ENCODE measurements around the gene CHMP2A.

Gene CHMP2A

GRCh38 chr19:58538257-58539168 lies 16.4 kb downstream of the CHMP2A start:
- H3K4me1 ChIP-seq: peaks cover 22 to 45% (median 34%) of the 10 kb centered on the region in 10 experiments
- peak overlapping the region; percentile 50 to 70 (median 57) for H3K4me3 ChIP-seq
- no peaks in the 10 kb centered on the region for H3K36me3 ChIP-seq
- H4K20me1 ChIP-seq: no peaks in the 10 kb centered on the region
- no peak for TF ChIP-seq Cebpa-rat (IDR thresholded peaks at IDR 0.05)
- peak overlapping the region; percentile 71 to 88 (median 83) for H3K9ac ChIP-seq
- H3K9me3 ChIP-seq (replicated peaks in 1 of 11): no peaks in the 10 kb centered on the region
- peak overlapping the region; percentile 60 to 97 (median 90) for H3K27ac ChIP-seq
- peak overlapping the region; percentile 81 to 99 (median 96) for H3K4me2 ChIP-seq
- no peaks in the 10 kb centered on the region for H3K27me3 ChIP-seq

GRCh38 chr19:58536852-58537798 lies 17.8 kb downstream of the CHMP2A start:
- H3K9me3 ChIP-seq (replicated peaks in 1 of 11): no peaks in the 10 kb centered on the region
- peak overlapping the region in 9 of 11 experiments; percentile 78 to 97 (median 91); a peak in 17 of 22 replicates for H3K27ac ChIP-seq
- no peaks in the 10 kb centered on the region for H3K36me3 ChIP-seq
- peak overlapping the region in 2 of 10 experiments; percentile 54 to 59; a peak in 2 of 20 replicates for H3K4me3 ChIP-seq
- peak overlapping the region in 9 of 11 experiments; percentile 71 to 88 (median 83); a peak in 13 of 22 replicates for H3K9ac ChIP-seq
- H4K20me1 ChIP-seq: no peaks in the 10 kb centered on the region
- TF ChIP-seq Cebpa-rat (IDR thresholded peaks at IDR 0.05): no peak
- H3K4me1 ChIP-seq: peaks cover 16 to 32% (median 25%) of the 10 kb centered on the region in 10 experiments
- H3K4me2 ChIP-seq: peak overlapping the region; percentile 81 to 99 (median 96)
- no peaks in the 10 kb centered on the region for H3K27me3 ChIP-seq

GRCh38 chr19:58535857-58536256 lies 19.0 kb downstream of the CHMP2A start:
- no peak for TF ChIP-seq Cebpa-rat (IDR thresholded peaks at IDR 0.05)

GRCh38 chr19:58531034-58531840 lies 23.7 kb downstream of the CHMP2A start:
- no peak overlapping the region for H3K27ac ChIP-seq
- H3K4me2 ChIP-seq: no peak overlapping the region
- H3K9ac ChIP-seq: no peak overlapping the region
- no peaks in the 10 kb centered on the region for H3K36me3 ChIP-seq
- no peak for TF ChIP-seq Cebpa-rat (IDR thresholded peaks at IDR 0.05)
- no peaks in the 10 kb centered on the region for H3K9me3 ChIP-seq (replicated peaks in 1 of 11)
- H3K4me1 ChIP-seq: no peaks in the 10 kb centered on the region; a peak in 1 of 20 replicates
- no peaks in the 10 kb centered on the region for H3K27me3 ChIP-seq
- no peak overlapping the region for H3K4me3 ChIP-seq
- no peaks in the 10 kb centered on the region for H4K20me1 ChIP-seq

More at GRCh38 chr19:58535857-58536256, 19.0 kb downstream of the CHMP2A start:
- Histone ChIP-seq H3K36me3 (no peaks in the 10 kb centered on the region), H3K4me1 (peaks cover 16 to 32% (median 25%) of the 10 kb centered on the region in 10 experiments), H3K9me3 (replicated peaks in 1 of 11) (no peaks in the 10 kb centered on the region), H3K9ac (no peak overlapping the region), H3K27ac (no peak overlapping the region), H3K27me3 (no peaks in the 10 kb centered on the region), H3K4me3 (no peak overlapping the region), H4K20me1 (no peaks in the 10 kb centered on the region), H3K4me2 (no peak overlapping the region)

- H3K27me3 ChIP-seq: no peaks in the 10 kb centered on the region
Observed at GRCh38 chr19:58529405-58529804, 25.5 kb downstream of the CHMP2A start.

GRCh38 chr19:58522709-58523108 lies 32.2 kb downstream of the CHMP2A start:
- H3K4me2 ChIP-seq: no peak overlapping the region
- H3K27ac ChIP-seq: no peak overlapping the region
- no peak for TF ChIP-seq Cebpa-rat (IDR thresholded peaks at IDR 0.05)

More at GRCh38 chr19:58529405-58529804, 25.5 kb downstream of the CHMP2A start:
- Histone ChIP-seq H3K27ac (no peak overlapping the region), H3K9me3 (replicated peaks in 1 of 11) (no peaks in the 10 kb centered on the region), H3K4me1 (no peaks in the 10 kb centered on the region; a peak in 1 of 20 replicates), H4K20me1 (no peaks in the 10 kb centered on the region), H3K36me3 (no peaks in the 10 kb centered on the region), H3K4me3 (no peak overlapping the region), H3K4me2 (no peak overlapping the region), H3K9ac (no peak overlapping the region; a peak in 1 of 22 replicates)
- no peak for TF ChIP-seq Cebpa-rat (IDR thresholded peaks at IDR 0.05)

GRCh38 chr19:58521651-58522050 lies 33.3 kb downstream of the CHMP2A start:
- Histone ChIP-seq H3K36me3 (peaks cover 7 to 10% (median 9%) of the 10 kb centered on the region in 11 experiments; a peak in 21 of 22 replicates), H3K27ac (peak overlapping the region in 1 of 11 experiments; percentile 16; a peak in 1 of 22 replicates), H4K20me1 (peaks cover 8 to 22% (median 18%) of the 10 kb centered on the region in 11 experiments; a peak in 13 of 22 replicates), H3K4me2 (peak overlapping the region in 4 of 11 experiments; percentile 9 to 71 (median 14); a peak in 5 of 22 replicates), H3K27me3 (no peaks in the 10 kb centered on the region), H3K4me1 (peaks cover 23 to 40% (median 26%) of the 10 kb centered on the region in 10 experiments), H3K4me3 (no peak overlapping the region), H3K9me3 (replicated peaks in 1 of 11) (no peaks in the 10 kb centered on the region), H3K9ac (peak overlapping the region in 1 of 11 experiments; percentile 63; a peak in 2 of 22 replicates)
- TF ChIP-seq Cebpa-rat (IDR thresholded peaks at IDR 0.05): no peak

More at GRCh38 chr19:58522709-58523108, 32.2 kb downstream of the CHMP2A start:
- Histone ChIP-seq H3K4me3 (no peak overlapping the region), H3K4me1 (peaks cover 18 to 30% (median 19%) of the 10 kb centered on the region in 10 experiments), H3K9me3 (replicated peaks in 1 of 11) (no peaks in the 10 kb centered on the region), H4K20me1 (peaks cover 4 to 12% (median 10%) of the 10 kb centered on the region in 11 experiments; a peak in 13 of 22 replicates), H3K9ac (0 out of 22 replicates have a peak overlapping the region, but pooled peaks of 1 of the 11 experiments have one; percentile 4), H3K27me3 (no peaks in the 10 kb centered on the region), H3K36me3 (no peaks in the 10 kb centered on the region)

GRCh38 chr19:58520257-58520599 lies 34.7 kb downstream of the CHMP2A start:
- Histone ChIP-seq H3K27me3 (no peaks in the 10 kb centered on the region), H3K4me3 (peak overlapping the region; percentile 69 to 91 (median 81)), H3K36me3 (peaks cover 17 to 25% (median 22%) of the 10 kb centered on the region in 11 experiments), H3K9me3 (replicated peaks in 1 of 11) (no peaks in the 10 kb centered on the region), H4K20me1 (peaks cover 8 to 36% (median 24%) of the 10 kb centered on the region in 11 experiments; a peak in 14 of 22 replicates), H3K9ac (peak overlapping the region; percentile 91 to 99 (median 95)), H3K4me1 (peaks cover 32 to 52% (median 38%) of the 10 kb centered on the region in 10 experiments), H3K27ac (peak overlapping the region; percentile 90 to 99 (median 94)), H3K4me2 (peak overlapping the region; percentile 92 to 100 (median 98))
- no peak for TF ChIP-seq Cebpa-rat (IDR thresholded peaks at IDR 0.05)
